Measurements from ENCODE around the gene EFCAB11. TPM values are rescaled to one million over a fixed set of nuclear protein-coding genes. Genes with fewer than 3 reads are reported as not detected.
A peak's percentile ranks its signal among the peaks of the same experiment; 100 is the strongest.

EFCAB11 gene, protein sequence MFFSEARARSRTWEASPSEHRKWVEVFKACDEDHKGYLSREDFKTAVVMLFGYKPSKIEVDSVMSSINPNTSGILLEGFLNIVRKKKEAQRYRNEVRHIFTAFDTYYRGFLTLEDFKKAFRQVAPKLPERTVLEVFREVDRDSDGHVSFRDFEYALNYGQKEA
- 3.1 TPM for total RNA-seq (ENCODE audit: unreplicated experiment)
- long read RNA-seq, partial matches to known transcripts: 0 of 3 reads
- long read RNA-seq, other reads (novel, unspliced or antisense): 1 of 3 reads

DNA sequence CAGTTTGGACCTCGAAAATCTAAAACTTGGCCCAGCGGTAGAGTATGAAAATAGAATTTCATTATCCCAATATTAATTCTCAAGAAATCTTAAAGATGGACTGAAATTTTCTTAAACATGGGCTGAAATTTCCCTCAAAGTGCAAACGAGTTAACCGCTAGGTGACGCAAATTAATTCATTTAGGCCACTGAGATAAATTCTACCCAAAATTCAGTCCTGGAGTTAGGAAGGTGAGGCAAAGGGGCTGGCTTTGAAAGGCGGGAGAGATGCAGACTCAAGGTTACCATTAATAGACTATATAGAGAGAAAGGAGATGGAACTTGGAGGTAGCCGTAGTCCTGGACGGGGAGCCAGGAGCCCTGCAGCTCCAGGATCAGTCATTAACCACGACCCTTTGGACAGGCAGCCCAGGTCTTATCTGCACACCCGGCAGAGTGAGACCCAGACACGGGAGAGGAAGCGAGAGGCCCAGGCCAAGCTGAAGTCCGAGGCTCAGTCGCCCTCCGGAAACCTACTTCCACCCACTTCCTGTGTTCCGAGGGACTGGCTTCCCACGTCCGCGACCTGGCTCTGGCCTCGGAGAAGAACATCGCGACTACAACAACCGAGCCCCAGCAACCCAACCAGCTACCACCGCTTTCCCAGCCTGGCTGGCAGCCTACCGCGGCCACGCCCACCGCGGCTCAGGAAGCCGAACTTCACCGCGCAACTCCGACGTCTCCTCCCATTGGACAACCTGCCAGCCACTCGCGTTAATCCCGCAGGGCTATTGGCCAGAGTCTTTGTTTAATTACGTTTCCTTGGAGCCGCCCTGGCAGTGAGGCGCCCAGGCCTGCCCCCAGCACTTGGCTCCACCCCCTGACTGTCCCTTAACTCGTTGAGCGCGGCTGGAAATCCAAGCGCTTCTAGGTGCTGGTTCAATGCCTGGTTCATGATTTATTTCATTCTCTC is at the start of gene EFCAB11:
Gene EFCAB11 (minus strand): TSS at position 661 of the 952 bp plus-strand sequence. CDS start 70 bp downstream, at position 591.
- TF ChIP-seq, protein P1, sequence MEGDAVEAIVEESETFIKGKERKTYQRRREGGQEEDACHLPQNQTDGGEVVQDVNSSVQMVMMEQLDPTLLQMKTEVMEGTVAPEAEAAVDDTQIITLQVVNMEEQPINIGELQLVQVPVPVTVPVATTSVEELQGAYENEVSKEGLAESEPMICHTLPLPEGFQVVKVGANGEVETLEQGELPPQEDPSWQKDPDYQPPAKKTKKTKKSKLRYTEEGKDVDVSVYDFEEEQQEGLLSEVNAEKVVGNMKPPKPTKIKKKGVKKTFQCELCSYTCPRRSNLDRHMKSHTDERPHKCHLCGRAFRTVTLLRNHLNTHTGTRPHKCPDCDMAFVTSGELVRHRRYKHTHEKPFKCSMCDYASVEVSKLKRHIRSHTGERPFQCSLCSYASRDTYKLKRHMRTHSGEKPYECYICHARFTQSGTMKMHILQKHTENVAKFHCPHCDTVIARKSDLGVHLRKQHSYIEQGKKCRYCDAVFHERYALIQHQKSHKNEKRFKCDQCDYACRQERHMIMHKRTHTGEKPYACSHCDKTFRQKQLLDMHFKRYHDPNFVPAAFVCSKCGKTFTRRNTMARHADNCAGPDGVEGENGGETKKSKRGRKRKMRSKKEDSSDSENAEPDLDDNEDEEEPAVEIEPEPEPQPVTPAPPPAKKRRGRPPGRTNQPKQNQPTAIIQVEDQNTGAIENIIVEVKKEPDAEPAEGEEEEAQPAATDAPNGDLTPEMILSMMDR (IDR thresholded peaks at IDR 0.05; ENCODE audit: partially characterized antibody, unreplicated experiment): no peak
- Mint-ChIP-seq H3K27ac (ENCODE audit: unreplicated experiment) (peak within 1 kb of the TSS; percentile 91), H3K4me3 (ENCODE audit: unreplicated experiment) (peak within 1 kb of the TSS; percentile 99), H3K27me3 (ENCODE audit: unreplicated experiment) (peaks cover 7% of the 10 kb centered on the region), H3K4me1 (ENCODE audit: low read depth, unreplicated experiment) (peaks cover 9% of the 10 kb centered on the region), H3K9me3 (ENCODE audit: unreplicated experiment) (peaks cover 5% of the 10 kb centered on the region), H3K36me3 (ENCODE audit: unreplicated experiment) (no peaks in the 10 kb centered on the region)
- peak; percentile 93 for DNase-seq

DNA sequence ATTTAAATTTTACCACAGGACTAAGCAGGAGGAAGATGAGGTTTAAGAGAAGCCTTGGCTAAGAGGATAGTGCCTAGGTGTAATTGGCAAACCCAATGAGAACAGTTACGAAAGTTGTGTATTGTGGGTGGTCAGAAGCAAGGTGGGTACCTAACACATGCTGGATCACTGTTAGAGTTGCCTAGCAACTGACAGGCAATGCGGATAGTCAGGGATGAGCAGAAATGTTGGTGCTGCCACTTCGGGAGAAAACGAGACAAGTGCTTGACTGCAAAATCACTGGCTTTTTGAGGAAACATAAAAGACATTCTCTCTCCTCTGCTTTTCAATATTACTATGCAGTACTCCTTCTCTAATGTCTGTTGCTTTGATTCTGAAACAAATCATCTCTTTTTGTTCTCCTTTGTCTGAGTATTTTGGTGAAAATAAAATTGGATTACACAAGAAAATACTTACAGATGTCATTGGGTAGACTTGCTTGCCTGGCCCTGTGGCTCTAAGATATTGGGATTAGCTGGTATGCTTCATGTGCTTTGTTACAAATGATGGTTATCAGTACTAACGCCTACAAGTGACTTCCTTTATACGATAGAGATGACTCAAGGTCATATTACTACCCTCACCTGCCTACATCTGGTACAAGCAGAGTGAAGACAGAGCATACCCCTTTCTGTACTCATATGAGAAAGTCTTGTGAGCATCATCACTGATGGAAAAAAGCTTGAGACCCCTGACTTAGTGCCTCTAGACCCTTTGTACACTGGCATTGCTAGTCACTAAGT is 49.2 kb upstream of the EFCAB11 start:
- H3K36me3 Mint-ChIP-seq (ENCODE audit: unreplicated experiment): no peaks in the 10 kb centered on the region
- no peaks in the 10 kb centered on the region for H3K4me1 Mint-ChIP-seq (ENCODE audit: low read depth, unreplicated experiment)
- H3K27ac Mint-ChIP-seq (ENCODE audit: unreplicated experiment): no peak overlapping the region
- no peak overlapping the region for H3K4me3 Mint-ChIP-seq (ENCODE audit: unreplicated experiment)
- TF ChIP-seq, protein P1 (IDR thresholded peaks at IDR 0.05; ENCODE audit: partially characterized antibody, unreplicated experiment): no peak
- H3K27me3 Mint-ChIP-seq (ENCODE audit: unreplicated experiment): no peaks in the 10 kb centered on the region
- no peak for DNase-seq
- H3K9me3 Mint-ChIP-seq (ENCODE audit: unreplicated experiment): no peaks in the 10 kb centered on the region

DNA sequence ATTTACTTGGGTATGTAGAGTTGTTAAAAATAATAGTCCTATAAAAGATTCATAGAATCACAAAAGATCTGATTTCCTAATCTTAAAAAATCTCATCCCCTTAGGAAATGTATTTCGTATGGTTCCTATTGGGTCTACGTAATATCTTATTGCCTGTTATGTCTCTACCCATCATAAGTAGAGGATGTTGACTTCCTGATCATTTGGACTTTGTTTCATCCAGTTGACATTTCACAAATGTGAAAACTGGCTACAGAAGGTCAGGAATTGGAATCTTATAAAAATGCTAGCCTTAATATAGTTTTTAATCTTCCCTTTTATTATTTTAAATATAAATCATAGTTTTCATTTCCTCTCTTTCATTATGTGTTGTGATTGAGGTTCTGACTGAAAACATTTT is 46.4 kb upstream of the EFCAB11 start:
- Mint-ChIP-seq H3K27me3 (ENCODE audit: unreplicated experiment) (no peaks in the 10 kb centered on the region), H3K4me3 (ENCODE audit: unreplicated experiment) (no peak overlapping the region), H3K27ac (ENCODE audit: unreplicated experiment) (no peak overlapping the region), H3K4me1 (ENCODE audit: low read depth, unreplicated experiment) (no peaks in the 10 kb centered on the region), H3K36me3 (ENCODE audit: unreplicated experiment) (no peaks in the 10 kb centered on the region), H3K9me3 (ENCODE audit: unreplicated experiment) (no peaks in the 10 kb centered on the region)
- DNase-seq: no peak
- TF ChIP-seq, protein P1 (IDR thresholded peaks at IDR 0.05; ENCODE audit: partially characterized antibody, unreplicated experiment): no peak

DNA sequence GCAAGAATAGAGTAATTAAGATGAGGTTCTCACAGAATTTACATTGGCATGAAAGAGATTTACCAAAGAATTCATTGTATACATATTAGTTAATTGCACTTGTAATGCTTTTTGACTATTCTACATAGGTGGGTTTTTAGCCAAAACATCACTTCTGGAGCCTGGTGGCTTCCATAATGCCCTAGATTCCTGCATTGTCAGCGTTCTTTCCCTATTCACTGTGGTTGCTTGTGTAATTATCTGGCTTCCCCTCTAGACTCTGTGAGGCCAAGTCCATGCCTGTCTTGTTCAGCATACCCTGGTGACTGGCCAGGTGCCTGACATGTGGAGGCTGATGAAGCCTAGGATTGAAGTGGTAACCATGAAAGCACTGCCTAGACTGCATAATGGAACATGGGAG is 42.4 kb upstream of the EFCAB11 start:
- Mint-ChIP-seq H3K27ac (ENCODE audit: unreplicated experiment) (no peak overlapping the region), H3K4me3 (ENCODE audit: unreplicated experiment) (no peak overlapping the region), H3K36me3 (ENCODE audit: unreplicated experiment) (no peaks in the 10 kb centered on the region), H3K4me1 (ENCODE audit: low read depth, unreplicated experiment) (no peaks in the 10 kb centered on the region), H3K9me3 (ENCODE audit: unreplicated experiment) (no peaks in the 10 kb centered on the region), H3K27me3 (ENCODE audit: unreplicated experiment) (no peaks in the 10 kb centered on the region)
- DNase-seq: no peak
- TF ChIP-seq, protein P1 (IDR thresholded peaks at IDR 0.05; ENCODE audit: partially characterized antibody, unreplicated experiment): no peak

Measured in glutamatergic neuron (in vitro differentiated cells).